Astrocyte (in vitro differentiated cells and primary cell): ENCODE measurements around the gene AGPAT4.

ENCODE experiments used
- EZH2 ChIP-seq: IDR thresholded peaks from 2 replicates; pipeline ENCODE4 v1.6.1; 2012; ENCODE audit warnings: mild to moderate bottlenecking, low read length, inconsistent platforms; ENCODE audit not compliant: insufficient read depth
- TF ChIP-seq, protein P1 (sequence below): IDR thresholded peaks from 2 replicates; pipeline ENCODE4 v1.5.1; 2011; ENCODE audit warnings: low read depth, mild to moderate bottlenecking, inconsistent platforms, low read length, moderate library complexity; ENCODE audit not compliant: insufficient read depth

DNA sequence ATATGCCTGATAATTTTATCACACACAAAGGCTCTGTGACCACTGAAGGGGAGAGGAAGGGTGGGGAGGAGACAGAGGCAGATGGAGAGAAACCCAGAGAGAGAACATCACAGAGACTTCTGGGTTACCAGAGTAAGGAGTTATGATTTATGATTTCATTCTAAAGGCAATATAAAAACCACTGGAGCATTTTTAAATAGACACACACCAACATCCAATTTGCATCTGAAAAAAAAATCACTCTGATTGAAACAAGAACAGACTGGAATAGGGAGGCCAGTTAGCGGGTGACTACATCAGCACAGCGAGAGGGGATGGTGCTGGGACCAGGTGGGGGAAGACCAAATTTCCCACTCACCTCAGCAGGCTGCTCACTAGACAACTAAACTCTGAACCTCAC is 104.8 kb downstream of the AGPAT4 start:
- TF ChIP-seq, protein P1, sequence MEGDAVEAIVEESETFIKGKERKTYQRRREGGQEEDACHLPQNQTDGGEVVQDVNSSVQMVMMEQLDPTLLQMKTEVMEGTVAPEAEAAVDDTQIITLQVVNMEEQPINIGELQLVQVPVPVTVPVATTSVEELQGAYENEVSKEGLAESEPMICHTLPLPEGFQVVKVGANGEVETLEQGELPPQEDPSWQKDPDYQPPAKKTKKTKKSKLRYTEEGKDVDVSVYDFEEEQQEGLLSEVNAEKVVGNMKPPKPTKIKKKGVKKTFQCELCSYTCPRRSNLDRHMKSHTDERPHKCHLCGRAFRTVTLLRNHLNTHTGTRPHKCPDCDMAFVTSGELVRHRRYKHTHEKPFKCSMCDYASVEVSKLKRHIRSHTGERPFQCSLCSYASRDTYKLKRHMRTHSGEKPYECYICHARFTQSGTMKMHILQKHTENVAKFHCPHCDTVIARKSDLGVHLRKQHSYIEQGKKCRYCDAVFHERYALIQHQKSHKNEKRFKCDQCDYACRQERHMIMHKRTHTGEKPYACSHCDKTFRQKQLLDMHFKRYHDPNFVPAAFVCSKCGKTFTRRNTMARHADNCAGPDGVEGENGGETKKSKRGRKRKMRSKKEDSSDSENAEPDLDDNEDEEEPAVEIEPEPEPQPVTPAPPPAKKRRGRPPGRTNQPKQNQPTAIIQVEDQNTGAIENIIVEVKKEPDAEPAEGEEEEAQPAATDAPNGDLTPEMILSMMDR, result no peak
- TF ChIP-seq EZH2, result no peak
